Measurements from ENCODE around the gene TRANK1.

DNA sequence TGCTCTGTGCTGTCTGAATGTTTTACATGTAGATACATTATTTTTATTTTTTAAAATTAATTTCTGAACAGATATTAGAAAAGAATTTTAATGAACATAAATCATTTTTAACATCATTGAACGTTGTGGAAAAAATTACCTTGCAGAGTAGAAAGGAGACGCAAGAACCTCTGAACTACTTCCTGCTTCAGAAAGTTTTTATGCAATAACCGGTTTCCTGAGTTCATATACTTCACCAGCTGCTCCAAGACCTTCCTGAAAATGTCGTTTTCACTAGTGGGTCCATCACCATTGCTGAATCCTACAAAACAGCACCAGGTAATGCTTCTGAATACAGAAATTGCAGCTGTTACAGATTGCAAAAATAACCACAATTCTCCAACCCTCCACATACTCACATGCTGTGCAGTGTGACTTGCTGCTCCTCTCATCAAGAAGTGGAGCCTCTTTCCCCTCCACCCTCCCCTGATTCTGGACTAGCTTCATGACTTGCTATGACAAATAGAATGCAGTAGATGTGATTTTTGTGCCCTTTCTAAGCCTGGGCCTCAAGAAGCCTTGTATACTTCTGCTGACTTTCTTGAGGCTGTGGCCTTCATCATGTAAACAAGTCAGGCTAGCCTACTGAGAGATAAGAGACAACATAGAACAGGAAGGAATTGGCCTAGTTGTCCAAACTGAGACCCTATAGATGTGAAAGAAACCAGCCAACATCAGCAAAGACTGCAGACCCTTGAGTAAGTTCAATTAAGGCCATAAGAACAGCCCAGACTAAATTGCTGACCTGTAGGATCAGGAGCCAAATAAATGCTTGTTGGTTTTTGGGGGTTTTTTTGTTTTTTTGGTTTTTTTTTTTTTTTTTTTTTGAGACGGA lies 80.4 kb downstream of the TRANK1 start:
- TF ChIP-seq, protein P1, sequence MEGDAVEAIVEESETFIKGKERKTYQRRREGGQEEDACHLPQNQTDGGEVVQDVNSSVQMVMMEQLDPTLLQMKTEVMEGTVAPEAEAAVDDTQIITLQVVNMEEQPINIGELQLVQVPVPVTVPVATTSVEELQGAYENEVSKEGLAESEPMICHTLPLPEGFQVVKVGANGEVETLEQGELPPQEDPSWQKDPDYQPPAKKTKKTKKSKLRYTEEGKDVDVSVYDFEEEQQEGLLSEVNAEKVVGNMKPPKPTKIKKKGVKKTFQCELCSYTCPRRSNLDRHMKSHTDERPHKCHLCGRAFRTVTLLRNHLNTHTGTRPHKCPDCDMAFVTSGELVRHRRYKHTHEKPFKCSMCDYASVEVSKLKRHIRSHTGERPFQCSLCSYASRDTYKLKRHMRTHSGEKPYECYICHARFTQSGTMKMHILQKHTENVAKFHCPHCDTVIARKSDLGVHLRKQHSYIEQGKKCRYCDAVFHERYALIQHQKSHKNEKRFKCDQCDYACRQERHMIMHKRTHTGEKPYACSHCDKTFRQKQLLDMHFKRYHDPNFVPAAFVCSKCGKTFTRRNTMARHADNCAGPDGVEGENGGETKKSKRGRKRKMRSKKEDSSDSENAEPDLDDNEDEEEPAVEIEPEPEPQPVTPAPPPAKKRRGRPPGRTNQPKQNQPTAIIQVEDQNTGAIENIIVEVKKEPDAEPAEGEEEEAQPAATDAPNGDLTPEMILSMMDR (IDR thresholded peaks at IDR 0.05), result no peak
- no peak for TF ChIP-seq EP300 (IDR thresholded peaks at IDR 0.05)

Data from suprapubic skin (tissue), 3 donors.